PC-3 (cell line): ENCODE data around the gene CELF2.

Experiments
- EZH2 ChIP-seq: fragments of 300-600 bp; sonication (generic); IDR thresholded peaks from one replicate; pipeline ENCODE4 v1.6.1; 2017; ENCODE audit warnings: antibody characterized with exemption, mild to moderate bottlenecking, low read length; ENCODE audit not compliant: unreplicated experiment
- TF ChIP-seq, protein P1 (sequence below): fragments of 300-600 bp; sonication (generic); conservative IDR thresholded peaks from 2 replicates; pipeline ENCODE4 v1.5.1; 2017; ENCODE audit warnings: antibody characterized with exemption, low read depth, mild to moderate bottlenecking, low read length

DNA sequence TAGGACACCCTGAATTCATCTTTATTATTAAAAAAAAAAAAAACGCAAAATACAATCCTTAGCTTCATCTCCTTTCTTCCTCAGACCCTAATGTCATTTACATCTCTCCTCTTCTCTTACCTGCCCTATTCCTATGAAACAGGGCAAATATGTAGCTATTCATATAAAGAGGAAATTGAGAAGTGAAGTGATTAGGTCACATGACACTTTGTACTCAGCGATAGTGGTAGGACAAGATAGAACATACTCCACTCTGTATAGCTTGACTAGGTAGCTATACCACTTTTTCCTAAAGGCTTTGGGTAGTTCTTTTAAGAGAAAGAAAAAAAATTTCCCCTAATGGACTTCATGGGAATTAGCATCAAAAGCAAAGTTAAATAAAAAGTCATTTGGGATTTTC, 6.2 kb upstream of the CELF2 start:
- no peak for TF ChIP-seq EZH2
- TF ChIP-seq, protein P1, sequence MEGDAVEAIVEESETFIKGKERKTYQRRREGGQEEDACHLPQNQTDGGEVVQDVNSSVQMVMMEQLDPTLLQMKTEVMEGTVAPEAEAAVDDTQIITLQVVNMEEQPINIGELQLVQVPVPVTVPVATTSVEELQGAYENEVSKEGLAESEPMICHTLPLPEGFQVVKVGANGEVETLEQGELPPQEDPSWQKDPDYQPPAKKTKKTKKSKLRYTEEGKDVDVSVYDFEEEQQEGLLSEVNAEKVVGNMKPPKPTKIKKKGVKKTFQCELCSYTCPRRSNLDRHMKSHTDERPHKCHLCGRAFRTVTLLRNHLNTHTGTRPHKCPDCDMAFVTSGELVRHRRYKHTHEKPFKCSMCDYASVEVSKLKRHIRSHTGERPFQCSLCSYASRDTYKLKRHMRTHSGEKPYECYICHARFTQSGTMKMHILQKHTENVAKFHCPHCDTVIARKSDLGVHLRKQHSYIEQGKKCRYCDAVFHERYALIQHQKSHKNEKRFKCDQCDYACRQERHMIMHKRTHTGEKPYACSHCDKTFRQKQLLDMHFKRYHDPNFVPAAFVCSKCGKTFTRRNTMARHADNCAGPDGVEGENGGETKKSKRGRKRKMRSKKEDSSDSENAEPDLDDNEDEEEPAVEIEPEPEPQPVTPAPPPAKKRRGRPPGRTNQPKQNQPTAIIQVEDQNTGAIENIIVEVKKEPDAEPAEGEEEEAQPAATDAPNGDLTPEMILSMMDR: no peak
